ENCODE results near the gene PIK3CD. TPM values are rescaled to one million over a fixed set of nuclear protein-coding genes. Genes with fewer than 3 reads are reported as not detected.
A peak's percentile ranks its signal among the peaks of the same experiment; 100 is the strongest.
"Not testable (repeated sequence)": the region's sequence is repeated elsewhere in the genome, so short reads cannot be mapped to it uniquely, and the experiment has no call there.

The PIK3CD gene
- total RNA-seq, 8 experiments from 2014 or later: 0.80 to 6.8 (median 5.4) TPM

GRCh38 chr1:9731561-9731960 lies 80.0 kb downstream of the PIK3CD start:
- in situ Hi-C loops (cut with MboI; ENCODE audit: low pct_unique_long_range_greater_than_20kb in 2 of 9, low sequenced_read_pairs in 9 of 9, unreplicated experiment in 9 of 9): no loop called here
- Histone ChIP-seq H3K4me1 (replicated peaks in 1 of 2) (no peaks in the 10 kb centered on the region), H3K27ac (no peak overlapping the region), H3K4me3 (no peak overlapping the region)
- ATAC-seq (replicated peaks in 6 of 8): peak in 1 of 8 experiments; percentile 16
- 83 to 100% (median 97%) methylated on average over 1 to 9 of the region's 18 CpGs; no CpG with 5 or more reads in 3 of the 10 experiments for WGBS, 10 experiments

- WGBS, 10 experiments: 86 to 100% (median 93%) methylated on average over 2 to 18 of the region's 18 CpGs; no CpG with 5 or more reads in 1 of the 10 experiments
- Histone ChIP-seq H3K27ac (no peak overlapping the region), H3K4me1 (replicated peaks in 1 of 2) (no peaks in the 10 kb centered on the region), H3K4me3 (no peak overlapping the region)
- ATAC-seq (replicated peaks in 6 of 8): no peak
- in situ Hi-C loops (cut with MboI; ENCODE audit: low pct_unique_long_range_greater_than_20kb in 2 of 9, low sequenced_read_pairs in 9 of 9, unreplicated experiment in 9 of 9): no loop called here
Observed at GRCh38 chr1:9732123-9732971, 80.8 kb downstream of the PIK3CD start.

GRCh38 chr1:9733160-9733789 lies 81.7 kb downstream of the PIK3CD start:
- Histone ChIP-seq H3K4me1 (replicated peaks in 1 of 2) (no peaks in the 10 kb centered on the region), H3K27ac (no peak overlapping the region), H3K4me3 (no peak overlapping the region)
- ATAC-seq (replicated peaks in 6 of 8): no peak
- WGBS, 10 experiments: 90 to 100% (median 92%) methylated on average over 2 to 13 of the region's 14 CpGs; no CpG with 5 or more reads in 3 of the 10 experiments
- in situ Hi-C loops (cut with MboI; ENCODE audit: low pct_unique_long_range_greater_than_20kb in 2 of 9, low sequenced_read_pairs in 9 of 9, unreplicated experiment in 9 of 9): no loop called here

GRCh38 chr1:9735800-9736199 lies 84.3 kb downstream of the PIK3CD start:
- no peak overlapping the region for H3K4me3 ChIP-seq
- no peak overlapping the region for H3K27ac ChIP-seq
- no peak for ATAC-seq (replicated peaks in 6 of 8)
- in situ Hi-C loops (cut with MboI; ENCODE audit: low pct_unique_long_range_greater_than_20kb in 2 of 9, low sequenced_read_pairs in 9 of 9, unreplicated experiment in 9 of 9): no loop called here
- WGBS, 10 experiments: 83 to 100% (median 95%) methylated on average over 1 to 12 of the region's 19 CpGs; no CpG with 5 or more reads in 4 of the 10 experiments
- no peaks in the 10 kb centered on the region for H3K4me1 ChIP-seq (replicated peaks in 1 of 2)

GRCh38 chr1:9736241-9736640 lies 84.7 kb downstream of the PIK3CD start:
- no peak for ATAC-seq (replicated peaks in 6 of 8)
- Histone ChIP-seq H3K27ac (no peak overlapping the region), H3K4me1 (replicated peaks in 1 of 2) (no peaks in the 10 kb centered on the region), H3K4me3 (no peak overlapping the region)
- 83 to 100% (median 100%) methylated on average over 1 to 5 of the region's 5 CpGs; no CpG with 5 or more reads in 3 of the 10 experiments for WGBS, 10 experiments
- in situ Hi-C loops (cut with MboI; ENCODE audit: low pct_unique_long_range_greater_than_20kb in 2 of 9, low sequenced_read_pairs in 9 of 9, unreplicated experiment in 9 of 9): no loop called here

DNA sequence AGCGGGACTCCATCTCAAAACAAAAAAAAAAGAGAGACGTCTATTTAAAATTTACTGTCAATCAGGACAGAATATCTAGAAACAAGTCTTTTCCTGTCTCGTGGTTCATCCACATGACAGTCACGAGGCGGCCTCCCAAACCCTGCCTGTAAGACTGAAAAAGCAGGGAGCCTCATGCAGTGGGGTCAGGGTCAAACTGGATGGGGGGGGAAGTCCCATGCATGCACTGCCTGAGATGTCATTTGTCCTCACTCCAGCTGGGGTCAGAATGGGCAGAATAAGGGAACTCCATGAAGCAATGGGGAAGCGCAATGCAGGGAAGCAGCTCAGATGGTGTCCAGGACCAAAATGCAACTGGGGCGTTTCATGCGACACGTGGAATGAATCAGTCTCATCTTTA lies 85.5 kb downstream of the PIK3CD start:
- peak in 1 of 8 experiments; percentile 21 for ATAC-seq (replicated peaks in 6 of 8)
- in situ Hi-C loops (cut with MboI; ENCODE audit: low pct_unique_long_range_greater_than_20kb in 2 of 9, low sequenced_read_pairs in 9 of 9, unreplicated experiment in 9 of 9): no loop called here
- no peak overlapping the region for H3K4me3 ChIP-seq
- WGBS, 10 experiments: 60 to 100% (median 91%) methylated on average over 1 to 7 of the region's 9 CpGs; no CpG with 5 or more reads in 2 of the 10 experiments
- no peaks in the 10 kb centered on the region for H3K4me1 ChIP-seq (replicated peaks in 1 of 2)
- no peak overlapping the region for H3K27ac ChIP-seq

DNA sequence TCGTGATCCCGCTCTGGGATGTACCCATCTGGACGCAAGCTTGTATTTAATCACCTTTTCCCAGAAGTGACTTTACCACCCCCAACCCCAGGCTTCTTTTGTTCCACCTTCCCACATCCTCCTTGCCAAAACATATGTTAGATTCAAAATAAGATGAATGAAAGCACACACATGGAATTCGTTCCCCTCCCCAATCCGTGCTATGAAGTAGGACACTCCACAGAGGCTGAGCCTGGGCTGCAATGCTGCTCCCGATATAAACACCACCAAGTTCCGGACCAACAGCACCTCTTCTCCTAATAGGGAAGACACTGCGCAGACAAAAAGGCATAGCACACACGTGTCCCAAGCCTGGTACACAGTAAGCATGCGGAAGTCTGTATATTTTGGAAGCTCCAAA lies 86.1 kb downstream of the PIK3CD start:
- ATAC-seq (replicated peaks in 6 of 8): peak in 1 of 8 experiments; percentile 57
- Histone ChIP-seq H3K27ac (no peak overlapping the region), H3K4me3 (no peak overlapping the region), H3K4me1 (replicated peaks in 1 of 2) (no peaks in the 10 kb centered on the region)
- WGBS, 10 experiments: 60 to 100% (median 91%) methylated on average over 1 to 9 of the region's 10 CpGs; no CpG with 5 or more reads in 2 of the 10 experiments
- in situ Hi-C loops (cut with MboI; ENCODE audit: low pct_unique_long_range_greater_than_20kb in 2 of 9, low sequenced_read_pairs in 9 of 9, unreplicated experiment in 9 of 9): no loop called here

- 80 to 100% (median 97%) methylated on average over 1 to 21 of the region's 28 CpGs; no CpG with 5 or more reads in 1 of the 10 experiments for WGBS, 10 experiments
- in situ Hi-C loops (cut with MboI; ENCODE audit: low pct_unique_long_range_greater_than_20kb in 2 of 9, low sequenced_read_pairs in 9 of 9, unreplicated experiment in 9 of 9): no loop called here
- ATAC-seq (replicated peaks in 6 of 8): no peak
- no peaks in the 10 kb centered on the region for H3K4me1 ChIP-seq (replicated peaks in 1 of 2)
- no peak overlapping the region for H3K4me3 ChIP-seq
- no peak overlapping the region for H3K27ac ChIP-seq
Observed at GRCh38 chr1:9744106-9744799, 92.7 kb downstream of the PIK3CD start.

DNA sequence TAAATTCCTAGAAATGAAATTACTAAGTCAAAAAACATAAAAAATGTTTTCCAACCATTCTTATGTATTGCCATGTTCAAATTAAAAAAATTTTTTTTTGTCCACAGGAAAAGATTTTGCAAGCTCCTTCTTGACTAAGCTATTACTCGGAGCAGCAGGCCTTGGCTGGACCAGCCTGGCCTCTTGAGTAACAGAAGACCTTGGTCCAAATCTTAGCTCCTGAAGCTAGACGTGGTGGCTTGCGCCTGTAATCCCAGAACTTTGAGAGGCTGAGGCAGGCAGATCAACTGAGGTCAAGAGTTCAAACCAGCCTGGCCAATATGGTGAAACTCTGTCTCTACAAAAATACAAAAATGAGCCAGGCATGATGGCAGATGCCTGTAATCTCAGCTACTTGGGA lies 94.7 kb downstream of the PIK3CD start:
- no peak overlapping the region for H3K4me3 ChIP-seq
- H3K4me1 ChIP-seq (replicated peaks in 1 of 2): no peaks in the 10 kb centered on the region
- in situ Hi-C loops (cut with MboI; ENCODE audit: low pct_unique_long_range_greater_than_20kb in 2 of 9, low sequenced_read_pairs in 9 of 9, unreplicated experiment in 9 of 9): no loop called here
- no peak for ATAC-seq (replicated peaks in 6 of 8)
- 82 to 100% (median 98%) methylated on average over 1 to 3 of the region's 3 CpGs; no CpG with 5 or more reads in 2 of the 10 experiments for WGBS, 10 experiments
- H3K27ac ChIP-seq: no peak overlapping the region

- ATAC-seq (replicated peaks in 6 of 8): no peak
- WGBS, 10 experiments: 86 to 100% (median 92%) methylated on average over 3 to 7 of the region's 7 CpGs; no CpG with 5 or more reads in 5 of the 10 experiments
- no peak overlapping the region for H3K27ac ChIP-seq
- in situ Hi-C loops (cut with MboI; ENCODE audit: low pct_unique_long_range_greater_than_20kb in 2 of 9, low sequenced_read_pairs in 9 of 9, unreplicated experiment in 9 of 9): no loop called here
- H3K4me3 ChIP-seq: no peak overlapping the region
- no peaks in the 10 kb centered on the region for H3K4me1 ChIP-seq (replicated peaks in 1 of 2)
Observed at GRCh38 chr1:9746651-9747050, 95.1 kb downstream of the PIK3CD start.

- H3K27ac ChIP-seq; H3K4me3 ChIP-seq; in situ Hi-C loops (cut with MboI; ENCODE audit: low pct_unique_long_range_greater_than_20kb in 2 of 9, low sequenced_read_pairs in 9 of 9, unreplicated experiment in 9 of 9); ATAC-seq (replicated peaks in 6 of 8); H3K4me1 ChIP-seq (replicated peaks in 1 of 2): not testable (repeated sequence)
- 76 to 100% (median 98%) methylated on average over 2 to 9 of the region's 9 CpGs; no CpG with 5 or more reads in 2 of the 10 experiments for WGBS, 10 experiments
Observed at GRCh38 chr1:9748391-9748790, 96.9 kb downstream of the PIK3CD start.

- in situ Hi-C loops (cut with MboI; ENCODE audit: low pct_unique_long_range_greater_than_20kb in 2 of 9, low sequenced_read_pairs in 9 of 9, unreplicated experiment in 9 of 9): no loop called here
- Histone ChIP-seq H3K27ac (no peak overlapping the region), H3K4me1 (replicated peaks in 1 of 2) (no peaks in the 10 kb centered on the region), H3K4me3 (no peak overlapping the region)
- ATAC-seq (replicated peaks in 6 of 8): no peak
- WGBS, 10 experiments: 94 to 100% (median 97%) methylated on average over 2 to 14 of the region's 14 CpGs; no CpG with 5 or more reads in 5 of the 10 experiments
Observed at GRCh38 chr1:9749361-9749760, 97.8 kb downstream of the PIK3CD start.

GRCh38 chr1:9751971-9752370 lies 100.4 kb downstream of the PIK3CD start:
- WGBS, 10 experiments: 0 to 92% (median 79%) methylated on average over 1 to 3 of the region's 3 CpGs; no CpG with 5 or more reads in 1 of the 10 experiments
- no peak for ATAC-seq (replicated peaks in 6 of 8)
- Histone ChIP-seq H3K4me3 (no peak overlapping the region), H3K4me1 (replicated peaks in 1 of 2) (no peaks in the 10 kb centered on the region), H3K27ac (no peak overlapping the region)
- in situ Hi-C loops (cut with MboI; ENCODE audit: low pct_unique_long_range_greater_than_20kb in 2 of 9, low sequenced_read_pairs in 9 of 9, unreplicated experiment in 9 of 9): no loop called here

Data from motor neuron (in vitro differentiated cells).